Measurements from ENCODE around the gene CORIN. TPM values are rescaled to one million over a fixed set of nuclear protein-coding genes. Genes with fewer than 3 reads are reported as not detected.

The CORIN gene
- total and polyA plus RNA-seq, 4 donors, result 0.02 to 0.23 (median 0.15) TPM

GRCh38 chr4:47577779-47578553 lies 259.9 kb downstream of the CORIN start:
- no peak overlapping the region for H3K9ac ChIP-seq (ENCODE audit: low read depth in 1 of 2, low read length in 2 of 2)
- WGBS, result 79% methylated on average over 7 of the region's 7 CpGs
- TF ChIP-seq ZBTB33 (IDR thresholded peaks at IDR 0.05), result no peak
- TF ChIP-seq TAF1 (conservative IDR thresholded peaks at IDR 0.05), result no peak
- TF ChIP-seq SP1 (IDR thresholded peaks at IDR 0.05), result peak; percentile 24
- no peak for TF ChIP-seq GABPA (IDR thresholded peaks at IDR 0.05 in 1 of 2, conservative IDR thresholded peaks at IDR 0.05 in 1 of 2)
- TF ChIP-seq HNF4A (conservative IDR thresholded peaks at IDR 0.05), result no peak
- TF ChIP-seq MAX (IDR thresholded peaks at IDR 0.05), result no peak
- TF ChIP-seq REST (IDR thresholded peaks at IDR 0.05), result no peak
- no peak for TF ChIP-seq EGR1 (IDR thresholded peaks at IDR 0.05; ENCODE audit: low read depth in 2 of 2)
- no peaks in the 10 kb centered on the region for H3K27me3 ChIP-seq (ENCODE audit: control insufficient read depth in 4 of 4, insufficient read depth in 4 of 4, low read length in 3 of 4)
- H3K9me3 ChIP-seq (ENCODE audit: control insufficient read depth in 4 of 4, low read length in 3 of 4), result no peaks in the 10 kb centered on the region
- peaks cover 2 to 29% (median 13%) of the 10 kb centered on the region in 4 donors for H3K36me3 ChIP-seq (ENCODE audit: control insufficient read depth in 4 of 4, insufficient read depth in 3 of 4, low read depth in 1 of 4, low read length in 3 of 4)
- H3K4me1 ChIP-seq (ENCODE audit: control insufficient read depth in 4 of 4, insufficient read depth in 4 of 4, low read length in 3 of 4), result no peaks in the 10 kb centered on the region
- no peak for DNase-seq (ENCODE audit: low spot score)
- peak overlapping the region in 1 of 2 donors; percentile 16 for H3K27ac ChIP-seq (ENCODE audit: low read depth in 1 of 2, low read length in 2 of 2)
- no peak overlapping the region for H3K4me3 ChIP-seq (ENCODE audit: low read depth in 1 of 3, low read length in 3 of 3)

- Histone ChIP-seq H3K4me1 (ENCODE audit: control insufficient read depth in 4 of 4, insufficient read depth in 4 of 4, low read length in 3 of 4) (no peaks in the 10 kb centered on the region), H3K27me3 (ENCODE audit: control insufficient read depth in 4 of 4, insufficient read depth in 4 of 4, low read length in 3 of 4) (no peaks in the 10 kb centered on the region), H3K27ac (ENCODE audit: low read depth in 1 of 2, low read length in 2 of 2) (no peak overlapping the region), H3K9ac (ENCODE audit: low read depth in 1 of 2, low read length in 2 of 2) (no peak overlapping the region), H3K36me3 (ENCODE audit: control insufficient read depth in 4 of 4, insufficient read depth in 3 of 4, low read depth in 1 of 4, low read length in 3 of 4) (peaks cover 1 to 27% (median 16%) of the 10 kb centered on the region in 4 donors), H3K4me3 (ENCODE audit: low read depth in 1 of 3, low read length in 3 of 3) (no peak overlapping the region), H3K9me3 (ENCODE audit: control insufficient read depth in 4 of 4, low read length in 3 of 4) (no peaks in the 10 kb centered on the region)
- no peak for DNase-seq (ENCODE audit: low spot score)
- 99% methylated on average over 3 of the region's 3 CpGs for whole genome bisulfite sequencing
- TF ChIP-seq ATF3 (IDR thresholded peaks at IDR 0.05) (no peak), CTCF (IDR thresholded peaks at IDR 0.05; ENCODE audit: low read depth, low read length, missing input control) (no peak), REST (IDR thresholded peaks at IDR 0.05) (no peak), FOXA1 (IDR thresholded peaks at IDR 0.05) (no peak), HNF4G (IDR thresholded peaks at IDR 0.05) (no peak), EGR1 (IDR thresholded peaks at IDR 0.05; ENCODE audit: low read depth in 2 of 2) (no peak), RXRA (IDR thresholded peaks at IDR 0.05) (no peak), YY1 (IDR thresholded peaks at IDR 0.05) (no peak), MAX (IDR thresholded peaks at IDR 0.05) (no peak), ZBTB33 (IDR thresholded peaks at IDR 0.05) (no peak), RAD21 (IDR thresholded peaks at IDR 0.05) (no peak), FOXA2 (IDR thresholded peaks at IDR 0.05) (no peak), JUND (IDR thresholded peaks at IDR 0.05) (no peak), HNF4A (conservative IDR thresholded peaks at IDR 0.05) (no peak)
Measured at GRCh38 chr4:47572981-47573380, 264.9 kb downstream of the CORIN start.
